ENCODE measurements around the gene SLC35F5.
"Not testable (repeated sequence)": the region's sequence is repeated elsewhere in the genome, so short reads cannot be mapped to it uniquely, and the experiment has no call there.

The SLC35F5 gene, protein sequence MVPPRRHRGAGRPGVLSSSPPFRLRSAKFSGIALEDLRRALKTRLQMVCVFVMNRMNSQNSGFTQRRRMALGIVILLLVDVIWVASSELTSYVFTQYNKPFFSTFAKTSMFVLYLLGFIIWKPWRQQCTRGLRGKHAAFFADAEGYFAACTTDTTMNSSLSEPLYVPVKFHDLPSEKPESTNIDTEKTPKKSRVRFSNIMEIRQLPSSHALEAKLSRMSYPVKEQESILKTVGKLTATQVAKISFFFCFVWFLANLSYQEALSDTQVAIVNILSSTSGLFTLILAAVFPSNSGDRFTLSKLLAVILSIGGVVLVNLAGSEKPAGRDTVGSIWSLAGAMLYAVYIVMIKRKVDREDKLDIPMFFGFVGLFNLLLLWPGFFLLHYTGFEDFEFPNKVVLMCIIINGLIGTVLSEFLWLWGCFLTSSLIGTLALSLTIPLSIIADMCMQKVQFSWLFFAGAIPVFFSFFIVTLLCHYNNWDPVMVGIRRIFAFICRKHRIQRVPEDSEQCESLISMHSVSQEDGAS

DNA sequence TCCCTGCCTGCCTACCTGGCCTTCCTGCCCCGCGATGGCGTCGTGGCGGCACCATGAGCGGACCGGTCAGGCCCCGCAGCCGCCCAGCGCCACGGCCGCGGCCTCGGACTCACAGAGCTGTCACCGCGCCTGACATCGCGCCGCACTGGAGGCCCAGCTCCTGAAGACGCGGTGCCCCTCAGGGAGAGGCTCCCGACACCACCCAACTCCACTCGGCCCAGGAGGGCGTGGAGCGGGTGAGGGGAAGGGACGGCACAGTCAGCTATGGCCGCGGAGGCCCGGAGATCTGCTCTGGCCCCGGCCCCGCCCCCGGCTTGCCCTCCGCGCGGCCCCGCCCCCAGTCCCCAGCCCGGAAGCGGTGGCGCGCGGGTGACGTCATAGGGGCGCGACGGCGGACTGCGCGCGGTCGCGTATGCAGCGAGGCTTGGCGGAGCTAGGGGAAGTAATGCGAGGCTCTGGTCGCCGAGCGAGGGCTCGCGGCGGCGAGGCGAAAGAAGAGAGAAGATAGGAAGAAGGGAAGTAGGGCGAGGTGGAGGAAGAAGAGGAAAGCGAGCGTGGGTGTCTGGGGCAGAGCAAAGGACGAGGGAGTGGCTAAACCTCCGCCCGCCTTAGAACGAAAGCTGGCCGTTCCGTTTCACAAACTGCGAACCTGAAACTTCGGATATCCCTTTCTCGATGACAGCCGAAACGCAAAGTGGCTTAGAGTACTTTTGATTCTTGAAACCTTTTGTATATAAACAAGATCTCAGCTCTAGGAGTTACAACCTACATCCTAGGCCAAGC lies at the start of gene SLC35F5:
SLC35F5 (minus strand) TSS at position 288 of the 783 bp plus-strand sequence; CDS start at position 55, 233 bp downstream.
- DNase-seq: peak; percentile 83 to 89

- DNase-seq: peak in 1 of 2 donors; percentile 11
Observed at GRCh38 chr2:113799375-113799774, 42.9 kb upstream of the SLC35F5 start.

DNA sequence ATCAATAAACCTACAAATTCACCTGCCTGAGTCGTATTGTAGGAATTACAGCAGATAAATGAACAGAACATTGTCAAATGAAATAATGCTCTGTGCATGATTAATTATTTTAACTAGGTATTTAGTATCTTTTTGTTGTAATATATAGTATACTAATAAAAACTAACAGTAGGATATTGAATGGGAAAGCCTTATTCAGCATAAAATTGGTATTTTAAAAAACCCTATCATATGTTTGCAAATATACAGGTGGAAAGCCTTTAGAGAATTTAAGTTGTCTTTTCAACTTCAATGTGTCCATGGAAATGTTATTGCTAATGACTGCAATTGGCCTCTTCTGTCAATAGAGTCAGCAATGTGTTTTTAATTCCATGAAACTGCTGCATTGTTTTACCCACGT lies 40.8 kb upstream of the SLC35F5 start:
- no peak for DNase-seq

- no peak for DNase-seq
Observed at GRCh38 chr2:113796592-113797175, 40.2 kb upstream of the SLC35F5 start.

GRCh38 chr2:113795405-113795920 lies 39.0 kb upstream of the SLC35F5 start:
- no peak for DNase-seq

- no peak for DNase-seq
Observed at GRCh38 chr2:113791697-113792590, 35.5 kb upstream of the SLC35F5 start.

- no peak for DNase-seq
Observed at GRCh38 chr2:113784823-113785744, 28.6 kb upstream of the SLC35F5 start.

- DNase-seq: no peak
Observed at GRCh38 chr2:113780472-113780871, 24.0 kb upstream of the SLC35F5 start.

- no peak for DNase-seq
Observed at GRCh38 chr2:113777371-113777770, 20.9 kb upstream of the SLC35F5 start.

- DNase-seq: no peak
Observed at GRCh38 chr2:113776949-113777348, 20.5 kb upstream of the SLC35F5 start.

DNA sequence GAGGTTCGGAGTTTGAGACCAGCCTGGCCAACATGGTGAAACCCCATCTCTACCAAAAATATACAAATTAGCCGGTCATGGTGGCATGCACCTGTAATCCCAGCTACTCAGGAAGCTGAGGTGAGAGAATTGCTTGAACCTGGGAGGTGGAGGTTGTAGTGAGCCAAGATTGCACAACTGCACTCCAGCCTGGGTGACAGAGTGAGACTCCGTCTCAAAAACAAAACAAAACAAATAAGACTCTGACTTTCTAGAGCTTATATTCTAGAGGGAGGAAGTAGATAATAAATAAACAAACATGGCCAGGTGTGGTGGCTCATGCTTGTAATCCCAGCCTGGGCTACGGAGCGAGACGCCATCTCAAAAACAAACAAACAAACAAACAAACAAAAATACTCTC lies 18.2 kb upstream of the SLC35F5 start:
- DNase-seq: not testable (repeated sequence)

DNA sequence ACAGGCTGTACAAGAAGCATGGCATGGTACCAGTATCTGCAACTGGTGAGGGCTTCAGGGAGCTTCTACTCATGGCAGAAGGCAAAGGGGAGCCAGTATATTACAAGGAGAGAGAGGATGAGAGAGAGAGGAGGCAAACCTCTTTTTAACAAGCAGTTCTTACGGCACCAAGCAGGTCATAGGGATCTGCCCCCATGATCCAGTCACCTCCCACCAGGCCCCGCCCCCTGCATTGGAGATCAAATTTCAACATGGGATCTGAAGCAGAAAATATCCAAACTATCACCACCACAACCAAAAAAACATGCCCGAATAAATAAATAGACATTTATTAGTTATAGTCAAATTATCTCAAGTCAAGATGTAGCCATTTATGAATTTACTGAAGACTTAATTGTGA lies 14.5 kb upstream of the SLC35F5 start:
- DNase-seq: no peak

GRCh38 chr2:113769555-113769954 lies 13.1 kb upstream of the SLC35F5 start:
- no peak for DNase-seq

- DNase-seq: no peak
Observed at GRCh38 chr2:113768770-113769169, 12.3 kb upstream of the SLC35F5 start.

- DNase-seq: no peak
Observed at GRCh38 chr2:113767811-113768460, 11.5 kb upstream of the SLC35F5 start.

DNA sequence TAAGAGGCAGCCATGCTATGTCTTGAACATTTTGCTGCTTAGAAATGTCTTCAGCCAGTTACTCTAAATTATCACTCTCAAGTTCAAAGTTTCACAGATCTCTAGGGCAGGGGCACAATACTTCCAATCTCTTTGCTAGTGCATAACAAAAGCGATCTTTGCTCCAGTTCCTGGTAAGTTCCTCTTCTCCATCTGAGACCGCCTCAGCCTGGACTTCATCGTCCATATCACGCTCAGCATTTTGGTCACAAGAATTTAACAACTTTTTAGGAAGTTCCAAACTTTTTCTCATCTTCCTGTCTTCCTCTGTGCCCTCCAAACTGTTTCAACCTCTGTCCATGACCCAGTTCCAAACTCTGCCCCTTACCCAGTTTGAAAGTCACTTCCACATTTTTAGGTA lies 8.8 kb upstream of the SLC35F5 start:
- DNase-seq: no peak

GRCh38 chr2:113762377-113763118 lies 6.1 kb upstream of the SLC35F5 start:
- DNase-seq: no peak

GRCh38 chr2:113760400-113760799 lies 4.0 kb upstream of the SLC35F5 start:
- DNase-seq: no peak

DNA sequence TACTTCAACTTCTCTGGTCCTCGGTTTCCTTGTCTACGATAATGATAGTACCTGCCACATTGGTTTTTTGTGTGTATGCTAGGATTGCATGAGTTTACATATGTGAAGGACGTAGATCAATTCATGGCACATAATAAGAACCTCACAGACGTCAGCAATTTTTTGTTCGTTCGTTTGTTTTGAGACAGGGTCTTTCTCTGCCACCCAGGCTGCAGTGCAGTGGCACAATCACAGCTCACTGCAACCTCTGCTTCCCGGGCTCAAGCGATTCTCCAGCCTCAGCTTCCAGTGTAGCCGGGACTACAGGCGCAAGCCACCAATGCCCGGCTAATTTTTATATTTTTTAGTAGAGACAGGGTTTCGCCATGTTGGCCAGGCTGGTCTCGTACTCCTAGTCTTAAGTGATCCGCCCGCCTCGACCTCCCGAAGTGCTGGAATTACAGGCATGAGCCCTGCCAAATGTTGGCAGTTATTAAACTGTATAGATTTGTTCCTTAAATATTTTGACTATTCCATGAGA lies 756 bp upstream of the SLC35F5 start:
- DNase-seq: peak in 1 of 2 donors; percentile 63

All from hippocampal formation (tissue), 2 donors.